Stimulated activated CD8-positive, alpha-beta memory T cell treated with anti-CD3 and anti-CD28 coated beads, Interleukin-4, amount 100 ng/mL, for 24 hours (primary cell): ENCODE measurements around the gene TSR1.

Experiments
- DNase-seq: peaks from one replicate; pipeline ENCODE4 v3.0.0-alpha.2; 2020; ENCODE audit warnings: low read depth

The TSR1 gene

GRCh38 chr17:2369039-2369438 is 32.8 kb upstream of the TSR1 start:
- DNase-seq = no peak

DNA sequence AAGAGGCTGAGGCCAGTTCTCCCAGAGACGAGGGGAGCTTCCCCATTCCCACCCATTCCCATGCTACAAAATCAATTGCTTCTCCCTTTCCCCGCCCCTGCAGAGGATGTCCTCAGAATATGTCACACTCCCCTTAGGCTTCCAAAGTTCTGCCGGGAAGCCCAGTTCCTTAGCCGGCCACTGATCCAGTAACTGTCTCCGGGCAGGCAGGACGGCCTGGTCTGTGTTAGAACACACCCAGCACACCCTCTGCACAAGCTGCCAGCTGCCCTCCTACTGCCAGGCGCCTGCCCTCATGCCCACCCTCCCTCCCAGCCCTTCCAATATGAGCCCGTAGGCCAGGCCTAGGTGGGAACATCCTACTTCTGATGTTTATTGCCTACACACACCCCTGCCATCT is 32.1 kb upstream of the TSR1 start:
- no peak for DNase-seq

DNA sequence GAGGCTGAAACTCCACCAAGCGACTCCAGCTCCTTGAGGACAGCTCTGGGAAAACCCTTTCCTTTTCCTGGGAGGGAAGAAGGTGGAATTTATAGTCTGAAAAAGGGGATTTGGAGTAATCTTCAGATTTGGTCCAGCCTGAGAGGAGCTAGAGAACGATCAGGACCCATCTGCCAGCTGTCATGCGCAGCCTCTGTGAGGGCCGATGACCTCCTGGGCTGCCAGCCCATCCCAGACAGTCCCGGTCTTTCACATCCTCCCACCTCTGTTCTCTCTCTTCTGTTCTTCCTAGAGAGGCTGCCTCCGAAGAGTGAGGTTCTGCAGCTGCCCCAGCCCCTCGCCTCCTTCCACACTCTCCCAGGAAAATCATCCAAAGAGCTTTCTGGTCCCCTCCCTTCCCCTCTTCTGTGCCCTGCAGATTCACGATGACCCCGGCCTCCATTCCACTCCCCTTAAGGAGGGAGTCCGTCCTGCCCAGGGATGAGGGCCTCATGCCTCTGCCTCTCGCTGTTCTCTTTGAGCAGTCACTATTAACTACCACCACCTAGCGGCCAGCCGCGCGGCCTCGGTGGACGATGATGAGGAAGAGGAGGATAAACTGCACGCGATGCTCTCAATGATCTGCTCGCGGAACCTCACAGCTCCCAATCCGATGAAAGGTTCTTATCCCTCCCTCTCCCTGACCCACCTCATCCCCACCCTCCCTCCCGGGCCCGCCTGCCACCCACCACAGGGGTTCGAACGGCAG is 30.7 kb upstream of the TSR1 start:
- DNase-seq = no peak

GRCh38 chr17:2365132-2365531 is 28.9 kb upstream of the TSR1 start:
- no peak for DNase-seq

- no peak for DNase-seq
These were observed 28.5 kb upstream of the TSR1 start for GRCh38 chr17:2364763-2365116.

GRCh38 chr17:2363851-2364762 is 27.9 kb upstream of the TSR1 start:
- DNase-seq = no peak

GRCh38 chr17:2363318-2363717 is 27.1 kb upstream of the TSR1 start:
- DNase-seq = no peak

- no peak for DNase-seq
These were observed 26.6 kb upstream of the TSR1 start for GRCh38 chr17:2362881-2363280.

DNA sequence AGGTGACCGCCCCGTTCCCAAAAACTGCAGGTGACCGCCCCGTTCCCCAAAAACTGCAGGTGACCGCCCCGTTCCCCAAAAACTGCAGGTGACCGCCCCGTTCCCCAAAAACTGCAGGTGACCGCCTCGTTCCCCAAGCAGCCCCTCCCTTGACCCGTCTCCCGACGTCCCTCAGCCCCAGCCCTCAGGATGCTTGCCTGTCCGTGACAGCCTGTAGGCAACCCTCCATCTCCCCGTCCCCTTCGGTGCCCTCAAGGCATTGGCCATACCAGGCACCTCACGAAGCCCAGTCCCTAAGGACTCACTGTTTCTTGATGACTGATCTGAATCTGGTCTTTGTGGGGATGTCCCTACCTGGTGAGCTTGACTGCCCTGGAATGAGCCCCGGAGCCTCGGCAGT is 26.2 kb upstream of the TSR1 start:
- DNase-seq = no peak

DNA sequence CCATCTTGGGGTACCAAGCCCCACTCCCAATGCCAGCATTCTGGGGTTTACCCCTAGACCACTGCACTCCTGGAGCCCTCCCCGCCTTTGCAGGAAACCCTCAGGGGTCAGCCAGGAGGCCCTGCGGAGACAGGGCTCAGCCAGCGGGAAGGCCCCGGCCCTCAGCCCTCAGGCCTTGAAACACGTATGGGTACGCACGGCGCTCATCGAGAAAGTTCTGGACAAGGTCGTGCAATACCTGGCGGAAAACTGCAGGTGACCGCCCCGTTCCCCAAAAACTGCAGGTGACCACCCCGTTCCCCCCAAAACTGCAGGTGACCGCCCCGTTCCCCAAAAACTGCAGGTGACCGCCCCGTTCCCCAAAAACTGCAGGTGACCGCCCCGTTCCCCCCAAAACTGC is 25.8 kb upstream of the TSR1 start:
- no peak for DNase-seq

DNA sequence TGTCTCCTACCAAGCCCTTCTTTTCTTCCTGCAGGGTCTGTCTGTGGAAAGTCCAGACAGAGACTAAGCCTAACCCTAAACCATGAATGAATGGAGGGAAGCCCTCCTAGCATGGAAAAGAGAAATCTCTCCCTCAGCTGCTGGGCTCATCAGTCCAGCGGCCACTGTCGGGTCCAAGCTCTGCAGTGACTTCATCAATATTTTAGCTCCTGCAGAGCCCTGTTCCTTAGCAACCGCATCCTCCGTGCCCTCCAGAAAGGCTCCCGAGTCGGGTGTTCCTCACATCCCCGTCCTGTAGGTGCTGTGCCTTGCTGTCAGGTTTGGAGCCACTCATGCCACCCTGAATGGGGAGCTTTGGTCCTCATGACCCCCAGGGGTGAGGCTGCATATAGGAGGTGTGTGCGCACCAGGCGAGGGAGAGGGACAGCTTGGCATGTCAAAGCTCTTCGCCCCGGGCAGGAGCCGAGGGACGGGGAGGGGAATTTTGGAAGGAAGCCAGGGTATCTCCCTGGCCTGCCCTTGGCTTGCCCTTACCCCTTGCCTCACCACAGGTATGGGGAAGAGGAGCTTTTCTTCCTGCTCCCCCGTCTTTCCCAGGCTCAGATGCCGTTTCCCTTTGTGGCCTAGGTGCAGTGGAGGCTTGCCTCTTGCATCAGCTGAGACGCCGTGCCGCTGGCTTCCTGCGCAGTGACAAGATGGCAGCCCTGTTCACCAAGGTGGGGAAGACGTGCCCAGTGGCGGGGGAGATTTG is 24.9 kb upstream of the TSR1 start:
- no peak for DNase-seq

GRCh38 chr17:2357931-2358434 is 21.7 kb upstream of the TSR1 start:
- DNase-seq = no peak

GRCh38 chr17:2357237-2357636 is 21.0 kb upstream of the TSR1 start:
- DNase-seq = no peak

GRCh38 chr17:2354311-2354710 is 18.1 kb upstream of the TSR1 start:
- no peak for DNase-seq

GRCh38 chr17:2351269-2351668 is 15.0 kb upstream of the TSR1 start:
- no peak for DNase-seq

DNA sequence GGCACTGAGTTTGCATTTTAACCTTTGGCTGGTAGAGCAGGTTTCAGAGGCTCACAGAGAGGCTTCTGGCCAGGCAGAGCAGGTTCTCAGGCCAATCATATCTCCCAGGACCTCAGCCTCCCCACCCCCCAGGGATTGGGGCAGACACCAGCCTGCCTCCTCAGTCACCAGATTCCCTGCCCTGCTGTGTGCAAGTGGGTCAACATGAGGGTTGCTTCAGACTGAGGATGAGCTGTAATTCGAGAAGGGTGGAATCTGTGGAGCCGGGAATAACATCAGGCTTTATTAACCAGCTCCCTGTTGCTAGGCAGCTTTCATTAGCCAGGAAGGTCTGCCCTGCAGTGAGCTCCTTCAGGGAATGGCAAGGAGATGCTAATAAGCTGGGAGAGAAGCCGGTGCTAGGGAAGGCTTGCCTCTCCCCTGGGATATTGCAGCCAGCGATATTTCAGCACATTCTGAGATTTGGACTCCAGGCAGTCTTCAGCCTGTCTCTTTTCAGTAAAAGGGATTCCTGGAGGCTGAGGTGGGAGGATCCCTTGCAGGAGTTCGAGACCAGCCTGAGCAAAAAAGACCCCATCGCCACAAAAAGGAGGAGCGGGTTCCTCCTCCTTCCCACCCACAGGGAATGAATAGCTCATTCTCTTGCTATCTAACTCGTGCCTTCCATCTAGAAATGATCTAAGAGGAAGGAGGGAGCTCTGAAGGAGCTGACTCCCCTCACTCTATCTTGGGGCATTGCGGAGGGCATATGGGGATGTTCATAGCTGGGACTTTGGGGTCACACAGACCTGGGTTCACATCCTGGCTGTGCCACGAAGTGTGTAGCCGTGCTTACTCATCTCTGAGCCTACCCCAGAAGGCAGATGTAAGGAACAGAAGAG is 11.8 kb upstream of the TSR1 start:
- no peak for DNase-seq

DNA sequence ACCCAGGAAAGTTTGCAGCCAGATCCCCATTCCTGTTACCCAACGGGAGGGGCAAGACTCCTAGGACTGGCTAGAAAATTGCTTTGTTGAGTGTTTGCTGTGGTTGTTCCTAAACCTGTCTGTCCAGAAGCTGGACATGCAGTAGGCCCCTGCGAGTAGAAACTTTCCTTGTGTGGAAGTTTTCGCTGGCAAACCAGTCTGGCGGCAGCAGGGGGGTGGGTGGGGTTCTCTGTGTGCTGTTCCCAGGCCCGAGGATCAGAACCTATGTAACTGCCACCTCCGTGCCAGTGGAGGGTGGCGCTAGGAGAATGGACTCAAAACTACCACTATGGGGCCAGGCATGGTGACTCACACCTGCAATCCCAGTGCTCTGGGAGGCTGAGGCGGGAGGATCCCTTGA is 10.2 kb upstream of the TSR1 start:
- no peak for DNase-seq

DNA sequence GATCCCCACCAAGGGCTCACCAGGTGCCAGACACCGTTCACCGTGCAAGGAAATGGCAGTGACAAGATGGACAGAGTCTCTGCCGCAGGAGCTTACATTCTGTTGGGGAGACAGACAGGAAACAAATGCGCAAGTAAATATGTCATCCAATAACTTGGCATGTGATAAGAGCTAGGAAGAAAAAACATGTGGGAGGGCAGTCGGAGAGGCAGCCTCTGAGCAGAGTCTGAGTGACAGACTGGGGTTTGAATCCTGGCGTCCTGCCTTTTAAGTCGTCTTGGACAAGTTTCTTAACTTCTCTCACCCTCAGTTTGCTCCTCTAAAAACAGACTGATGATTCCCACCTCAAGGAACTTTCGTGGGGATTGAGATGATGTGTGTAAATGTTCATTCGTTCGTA is 8.3 kb upstream of the TSR1 start:
- DNase-seq = no peak

DNA sequence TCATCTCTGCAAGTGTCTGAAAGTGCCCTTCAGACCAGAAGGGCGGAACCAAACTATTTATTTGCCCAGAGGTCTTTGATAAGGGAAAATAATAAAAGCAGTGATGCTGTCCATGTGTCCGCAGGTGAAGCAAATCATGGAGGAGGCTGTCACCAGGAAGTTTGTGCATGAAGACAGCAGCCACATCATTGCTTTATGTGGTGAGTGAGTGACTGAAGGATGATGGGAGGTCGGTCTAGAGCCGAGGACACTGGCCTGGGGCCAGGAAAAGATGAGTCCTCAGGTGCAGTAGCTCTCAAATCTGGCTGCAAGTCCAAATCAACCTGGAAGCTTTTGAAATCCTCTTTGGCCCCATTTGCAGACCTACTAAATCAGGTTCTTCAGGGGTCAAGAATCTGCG is 7.2 kb upstream of the TSR1 start:
- peak; percentile 50 for DNase-seq

- DNase-seq = no peak
These were observed 2.0 kb upstream of the TSR1 start for GRCh38 chr17:2338315-2338657.

DNA sequence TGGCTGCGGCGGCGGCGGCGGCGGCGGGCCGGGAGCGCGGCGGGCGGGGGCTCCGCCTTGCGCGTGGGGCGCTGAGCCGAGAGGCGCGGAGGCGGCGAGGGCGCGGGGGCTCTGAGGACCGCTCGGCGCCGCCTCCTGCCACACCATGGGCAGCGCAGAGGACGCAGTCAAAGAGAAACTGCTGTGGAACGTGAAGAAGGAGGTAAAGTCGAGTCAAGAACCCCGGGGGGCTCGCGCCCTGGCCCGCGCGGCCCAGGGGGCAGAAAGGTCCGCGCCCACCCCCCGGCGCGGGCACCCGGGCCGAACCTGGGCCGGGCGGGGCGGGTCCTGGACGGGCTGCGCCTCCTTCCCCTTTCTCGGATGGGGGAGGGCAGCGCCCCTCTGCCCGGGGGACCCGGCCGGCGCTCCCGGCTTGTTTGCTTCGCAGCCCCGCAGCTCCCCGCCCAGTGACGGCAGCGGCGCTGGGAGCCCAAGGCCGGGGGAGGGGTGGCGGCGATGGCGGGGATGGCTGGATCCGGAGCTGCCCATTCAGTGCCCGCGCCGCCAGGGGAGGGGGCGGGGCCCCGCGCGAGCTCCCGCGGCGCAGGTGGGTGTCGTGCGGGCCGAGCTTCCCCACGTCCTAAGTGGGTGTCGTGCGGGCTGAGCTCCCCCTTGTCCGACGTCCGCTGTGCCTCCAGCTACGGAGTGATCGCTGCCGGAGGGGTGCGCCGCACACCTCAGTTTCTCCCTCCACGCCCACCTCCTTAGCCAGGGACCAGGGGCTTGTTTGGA is 1.5 kb upstream of the TSR1 start:
- DNase-seq = peak; percentile 44
